HCT116 (cell line): Measurements from ENCODE around the gene USH1C. TPM values are rescaled to one million over a fixed set of nuclear protein-coding genes. Genes with fewer than 3 reads are reported as not detected.

Source experiments
- ATAC-seq: fragments of 200-7000 bp; cut with Tn5 transposase; 2 replicates; pipeline ENCODE4 v1.9.1; 2020; ENCODE audit warnings: mild to moderate bottlenecking, moderate library complexity
- BruUV-seq: library from RNA; stranded (reverse); fragments of 400-500 nt; replicated peaks from 2 replicates; lab custom pipeline; 2021; lab: Mats Ljungman, UMichigan
- CTCF ChIA-PET: fragments of 300-600 bp; sonication (Branson Sonifier 250); formaldehyde crosslinking; loops from one replicate; lab custom pipeline; 2021; ENCODE audit warnings: antibody characterized with exemption; lab: Charles Lee
- POLR2A ChIA-PET: fragments of 300-600, 350-600 bp; sonication (Branson Sonifier 250); formaldehyde crosslinking; loops from one replicate; lab custom pipeline; 2021; ENCODE audit warnings: antibody characterized with exemption; lab: Charles Lee
- RAD21 ChIA-PET, 2 experiments: fragments of 300-600 bp; sonication (Branson Sonifier 250); formaldehyde crosslinking; loops; one replicate each; lab custom pipeline; 2023; ENCODE audit warnings: low total read pairs in 2 of 2; ENCODE audit not compliant: uncharacterized antibody in 2 of 2, unreplicated experiment in 2 of 2, low non-redundant PET in 1 of 2; lab: Charles Lee
- DNase-seq: peaks from one replicate; pipeline ENCODE4 v3.0.0-alpha.2; 2010; ENCODE audit warnings: low read depth, low spot score
- H2AFZ ChIP-seq: fragments of 200-600 bp; shearing (Covaris generic), sonication (generic); 2 replicates; pipeline ENCODE4 v1.6.1; 2017; ENCODE audit warnings: low read depth, mixed run types, mixed read lengths, antibody characterized with exemption, low read length; ENCODE audit not compliant: poor library complexity, severe bottlenecking
- H3K27ac ChIP-seq: 2 replicates; pipeline ENCODE4 v1.5.1; 2012; ENCODE audit warnings: low read depth, low read length
- H3K27me3 ChIP-seq: fragments of 200-600 bp; sonication (generic); 2 replicates; pipeline ENCODE4 v1.6.1; 2016; ENCODE audit warnings: mixed run types, low read length, mixed read lengths; ENCODE audit not compliant: insufficient read depth
- H3K36me3 ChIP-seq, 2 experiments: fragments of 200-500 bp in 1 of 2; fragments of 200-600 bp in 1 of 2; sonication (Bioruptor generic) in 1 of 2; sonication (generic) in 1 of 2; 2 replicates each; pipeline versions ENCODE4 v1.5.1 to v1.6.1; 2014 to 2016; ENCODE audit warnings: low read length in 2 of 2, inconsistent platforms in 1 of 2, mixed read lengths in 1 of 2, mixed run types in 1 of 2; ENCODE audit not compliant: insufficient read depth in 2 of 2, control insufficient read depth in 1 of 2
- H3K4me1 ChIP-seq, 2 experiments: fragments of 200-600 bp in 1 of 2; sonication (generic) in 1 of 2; 2 replicates each; pipeline versions ENCODE4 v1.5.1 to v1.6.1; 2012 to 2017; ENCODE audit warnings: low read length in 2 of 2, inconsistent platforms in 1 of 2, mild to moderate bottlenecking in 1 of 2, mixed read lengths in 1 of 2, mixed run types in 1 of 2, moderate library complexity in 1 of 2; ENCODE audit not compliant: insufficient read depth in 2 of 2, control insufficient read depth in 1 of 2
- H3K4me2 ChIP-seq: fragments of 200-600 bp; sonication (generic); 2 replicates; pipeline ENCODE4 v1.6.1; 2017; ENCODE audit warnings: mixed run types, low read length, mixed read lengths
- H3K4me3 ChIP-seq, 2 experiments: fragments of 200-600 bp in 1 of 2; sonication (generic) in 1 of 2; replicated peaks in 1 of 2; 2 replicates each; pipeline ENCODE4 v1.5.1; 2011 to 2016; ENCODE audit warnings: low read length in 2 of 2, control low read depth in 1 of 2, low read depth in 1 of 2, mild to moderate bottlenecking in 1 of 2, mixed read lengths in 1 of 2, mixed run types in 1 of 2
- H3K79me2 ChIP-seq: fragments of 200-600 bp; sonication (generic); 2 replicates; pipeline ENCODE4 v1.6.1; 2017; ENCODE audit warnings: mild to moderate bottlenecking, mixed run types, low read length, moderate library complexity, mixed read lengths; ENCODE audit not compliant: insufficient read depth
- H3K9ac ChIP-seq: fragments of 200-600 bp; sonication (generic); 2 replicates; pipeline ENCODE4 v1.6.1; 2016; ENCODE audit warnings: low read length, mixed read lengths
- H3K9me2 ChIP-seq: fragments of 200-600 bp; sonication (generic), shearing (Covaris generic); 2 replicates; pipeline ENCODE4 v1.6.1; 2017; ENCODE audit warnings: mixed run types, mild to moderate bottlenecking, moderate library complexity; ENCODE audit not compliant: insufficient read depth
- H3K9me3 ChIP-seq, 2 experiments: fragments of 200-500 bp in 1 of 2; fragments of 200-600 bp in 1 of 2; sonication (Bioruptor generic) in 1 of 2; sonication (generic) in 1 of 2; 2 replicates each; pipeline ENCODE4 v1.6.1; 2014 to 2017; ENCODE audit warnings: low read length in 2 of 2, mixed read lengths in 2 of 2, inconsistent platforms in 1 of 2, low read depth in 1 of 2, mild to moderate bottlenecking in 1 of 2, mixed run types in 1 of 2, moderate library complexity in 1 of 2; ENCODE audit not compliant: control insufficient read depth in 1 of 2, insufficient read depth in 1 of 2
- H4K20me1 ChIP-seq: fragments of 200-600 bp; sonication (generic), shearing (Covaris generic); 2 replicates; pipeline ENCODE4 v1.6.1; 2017; ENCODE audit warnings: mixed run types, mild to moderate bottlenecking, moderate library complexity; ENCODE audit not compliant: insufficient read depth
- ATF3 ChIP-seq: IDR thresholded peaks from 2 replicates; pipeline ENCODE4 v1.6.1; 2012
- CBX3 ChIP-seq: IDR thresholded peaks from 2 replicates; pipeline ENCODE4 v1.6.1; 2012; ENCODE audit warnings: low read depth
- CEBPB ChIP-seq: IDR thresholded peaks from 2 replicates; pipeline ENCODE4 v1.6.1; 2012; ENCODE audit warnings: low read depth
- CTCF ChIP-seq, 3 experiments: fragments of 200-600 bp in 1 of 3; sonication (generic) in 1 of 3; IDR thresholded peaks in 2 of 3; conservative IDR thresholded peaks in 1 of 3; 2 replicates each; pipeline ENCODE4 v1.5.1; 2012 to 2017; ENCODE audit warnings: low read depth in 2 of 3, low read length in 2 of 3, antibody characterized with exemption in 1 of 3, borderline replicate concordance in 1 of 3, control low read depth in 1 of 3, mild to moderate bottlenecking in 1 of 3, mixed read lengths in 1 of 3, mixed run types in 1 of 3, moderate library complexity in 1 of 3; ENCODE audit not compliant: insufficient read depth in 1 of 3
- EGR1 ChIP-seq: IDR thresholded peaks from 2 replicates; pipeline ENCODE4 v1.6.1; 2012; ENCODE audit warnings: low read depth
- ELF1 ChIP-seq: IDR thresholded peaks from 2 replicates; pipeline ENCODE4 v1.6.1; 2012; ENCODE audit warnings: low read depth, borderline replicate concordance
- EZH2 ChIP-seq: fragments of 200-600 bp; sonication (generic); IDR thresholded peaks from 2 replicates; pipeline ENCODE4 v1.6.1; 2017; ENCODE audit warnings: antibody characterized with exemption, mixed run types
- MAX ChIP-seq: IDR thresholded peaks from 2 replicates; pipeline ENCODE4 v1.6.1; 2012
- POLR2A ChIP-seq: IDR thresholded peaks from 2 replicates; pipeline ENCODE4 v1.7.0; 2011; ENCODE audit warnings: borderline replicate concordance; ENCODE audit not compliant: insufficient read depth, insufficient read length; ENCODE audit errors: extremely low read depth
- RAD21 ChIP-seq: IDR thresholded peaks from 2 replicates; pipeline ENCODE4 v1.6.1; 2012; ENCODE audit warnings: low read depth, mild to moderate bottlenecking
- SRF ChIP-seq: IDR thresholded peaks from 2 replicates; pipeline ENCODE4 v1.6.1; 2012; ENCODE audit warnings: low read depth
- TCF7L2 ChIP-seq: IDR thresholded peaks from 2 replicates; pipeline ENCODE4 v1.7.0; 2011; ENCODE audit warnings: borderline replicate concordance, inconsistent platforms; ENCODE audit not compliant: insufficient read depth, insufficient read length; ENCODE audit errors: extremely low read depth
- ZFX ChIP-seq: fragments of 450-650 bp; IDR thresholded peaks from 2 replicates; pipeline ENCODE4 v1.6.1; 2017
- ZNF274 ChIP-seq: fragments of 200-500 bp; sonication (Bioruptor generic); IDR thresholded peaks from 2 replicates; pipeline ENCODE4 v1.6.1; 2014; ENCODE audit warnings: mild to moderate bottlenecking, low read depth, low read length, inconsistent platforms
- intact Hi-C: fragments of 100-400 bp; cut with micrococcal nuclease; formaldehyde crosslinking; loops from 2 replicates; pipeline ENCODE4 v1.10.0; 2022
- total RNA-seq: library from RNA; stranded (reverse); gene quantifications from one replicate; pipeline ENCODE4 v1.2.1, GENCODE V29; 2021; ENCODE audit not compliant: unreplicated experiment
- TF ChIP-seq, protein P1 (sequence below): IDR thresholded peaks from 2 replicates; pipeline ENCODE4 v1.6.1; 2011; ENCODE audit warnings: mild to moderate bottlenecking, low read length, moderate library complexity; ENCODE audit not compliant: insufficient replicate concordance; ENCODE audit errors: extremely low read depth

Gene USH1C
- total RNA-seq, 1 experiment from 2014 or later: 13.4 TPM

DNA sequence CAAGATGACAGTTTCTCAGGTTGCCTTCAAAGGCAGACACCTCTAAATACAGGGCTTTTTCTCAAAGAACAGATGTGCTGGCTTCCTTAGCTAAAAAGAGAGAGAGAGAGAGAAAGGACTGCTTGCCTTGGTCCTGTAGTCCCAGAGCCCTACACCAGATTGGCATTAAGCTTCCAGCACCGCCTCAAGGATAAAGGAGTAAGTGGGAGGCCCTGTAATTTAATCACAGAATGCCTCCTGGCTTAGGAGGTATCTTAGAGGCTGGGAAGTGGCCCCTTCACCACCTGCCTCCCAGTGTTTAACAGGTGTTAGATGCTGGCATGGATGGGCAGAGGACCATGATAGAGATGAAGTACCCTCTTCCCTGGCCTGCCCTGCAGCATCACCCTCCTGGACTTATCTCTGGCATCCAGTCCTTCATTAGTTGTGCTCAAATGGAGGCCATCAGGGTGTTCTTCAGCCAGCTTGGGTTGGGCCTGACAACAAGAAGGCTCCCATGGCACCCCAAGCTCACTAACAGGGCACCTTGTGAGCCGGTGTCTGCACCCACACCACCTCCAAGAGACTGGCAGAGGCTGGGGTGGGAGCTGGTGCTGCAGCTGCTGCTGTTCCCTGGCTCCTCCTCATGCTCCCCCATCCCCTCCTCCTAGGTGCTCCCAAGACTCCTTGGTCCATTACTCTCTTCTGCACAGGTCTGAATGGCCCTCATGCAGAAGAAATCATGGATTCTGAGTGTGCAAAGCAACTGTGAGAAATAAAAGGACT lies 100.1 kb downstream of the USH1C start:
- Histone ChIP-seq H3K9me2 (no peaks in the 10 kb centered on the region), H3K4me2 (no peak overlapping the region), H4K20me1 (no peaks in the 10 kb centered on the region), H3K27me3 (peaks cover 15% of the 10 kb centered on the region), H3K4me1 (no peaks in the 10 kb centered on the region), H2AFZ (no peak overlapping the region), H3K79me2 (no peaks in the 10 kb centered on the region), H3K27ac (no peak overlapping the region), H3K36me3 (no peaks in the 10 kb centered on the region), H3K9ac (no peak overlapping the region), H3K9me3 (no peaks in the 10 kb centered on the region), H3K4me3 (no peak overlapping the region)
- TF ChIP-seq POLR2A: no peak
- TF ChIP-seq SRF: no peak
- no peak for TF ChIP-seq CEBPB
- no peak for TF ChIP-seq RAD21
- no peak for TF ChIP-seq ELF1
- TF ChIP-seq ATF3: no peak
- TF ChIP-seq ZNF274: no peak
- no peak for TF ChIP-seq CBX3
- TF ChIP-seq EGR1: no peak
- no peak for TF ChIP-seq TCF7L2
- TF ChIP-seq ZFX: no peak
- TF ChIP-seq, protein P1, sequence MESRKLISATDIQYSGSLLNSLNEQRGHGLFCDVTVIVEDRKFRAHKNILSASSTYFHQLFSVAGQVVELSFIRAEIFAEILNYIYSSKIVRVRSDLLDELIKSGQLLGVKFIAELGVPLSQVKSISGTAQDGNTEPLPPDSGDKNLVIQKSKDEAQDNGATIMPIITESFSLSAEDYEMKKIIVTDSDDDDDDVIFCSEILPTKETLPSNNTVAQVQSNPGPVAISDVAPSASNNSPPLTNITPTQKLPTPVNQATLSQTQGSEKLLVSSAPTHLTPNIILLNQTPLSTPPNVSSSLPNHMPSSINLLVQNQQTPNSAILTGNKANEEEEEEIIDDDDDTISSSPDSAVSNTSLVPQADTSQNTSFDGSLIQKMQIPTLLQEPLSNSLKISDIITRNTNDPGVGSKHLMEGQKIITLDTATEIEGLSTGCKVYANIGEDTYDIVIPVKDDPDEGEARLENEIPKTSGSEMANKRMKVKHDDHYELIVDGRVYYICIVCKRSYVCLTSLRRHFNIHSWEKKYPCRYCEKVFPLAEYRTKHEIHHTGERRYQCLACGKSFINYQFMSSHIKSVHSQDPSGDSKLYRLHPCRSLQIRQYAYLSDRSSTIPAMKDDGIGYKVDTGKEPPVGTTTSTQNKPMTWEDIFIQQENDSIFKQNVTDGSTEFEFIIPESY: no peak
- TF ChIP-seq MAX: no peak
- TF ChIP-seq EZH2: no peak
- TF ChIP-seq CTCF (IDR thresholded peaks at IDR 0.05 in 2 of 3, conservative IDR thresholded peaks at IDR 0.05 in 1 of 3; ENCODE audit: borderline replicate concordance in 1 of 3, insufficient read depth in 1 of 3, low read depth in 2 of 3, low read length in 2 of 3): no peak
- ChIA-PET CTCF (no interaction called here), POLR2A (no interaction called here), RAD21 (no interaction called here)
- DNase-seq (no peak), ATAC-seq (no peak)
- no TSS peak for BruUV-seq
- intact Hi-C loops: no loop called here
